ENCODE data around the gene DENND6B. TPM values are rescaled to one million over a fixed set of nuclear protein-coding genes. Genes with fewer than 3 reads are reported as not detected.

DENND6B gene
- total and polyA plus RNA-seq, 2 donors (not counting 1 experiment from before 2014, with no cell fraction given): 2.8 to 10.3 TPM

DNA sequence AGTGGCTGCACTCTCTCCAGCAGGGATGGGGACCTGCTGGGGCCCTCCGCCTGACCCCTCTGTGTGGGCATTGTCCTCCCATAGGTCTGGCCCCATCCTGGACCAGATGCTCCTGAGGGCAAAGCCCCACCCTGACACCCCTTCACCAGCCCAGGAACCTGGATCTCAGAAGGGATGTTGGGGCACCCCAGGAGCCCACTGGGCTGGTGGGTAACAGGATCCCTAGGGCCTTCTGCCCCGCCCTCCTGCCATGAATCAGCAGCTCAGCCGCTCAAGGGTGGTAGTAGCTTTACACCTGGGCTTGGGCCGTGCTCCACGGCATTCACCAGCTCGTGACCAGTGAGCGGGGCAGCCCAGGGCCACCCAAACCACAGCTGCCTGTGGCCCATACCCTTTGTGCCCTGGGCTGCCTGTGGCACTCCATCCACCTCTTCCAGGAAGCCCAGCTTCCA is 64.3 kb downstream of the DENND6B start:
- H3K27ac Mint-ChIP-seq: no peak overlapping the region
- CTCF ChIA-PET: interaction anchor here (0.7 to 3.8 kb wide), 4 partner anchors 10 to 236 kb away, joined by 3 to 22 read pairs (median 3); partner anchors contain the start of gene HDAC10
- peaks cover 0 to 31% (median 8%) of the 10 kb centered on the region in 4 experiments for H3K27me3 ChIP-seq (replicated peaks in 1 of 4; ENCODE audit: control extremely low read depth in 1 of 4, control insufficient read depth in 3 of 4, insufficient read depth in 4 of 4, low read length in 3 of 4)
- ATAC-seq (ENCODE audit: low read depth) (peak; percentile 41), DNase-seq (no peak)
- 23% methylated on average over 6 of the region's 7 CpGs for WGBS (ENCODE audit: insufficient coverage)
- H3K27me3 Mint-ChIP-seq: peaks cover 10% of the 10 kb centered on the region
- peak overlapping the region; percentile 74 for H3K4me3 Mint-ChIP-seq
- no peaks in the 10 kb centered on the region for H3K79me2 ChIP-seq (ENCODE audit: control insufficient read depth, insufficient read depth, low read length)
- peak overlapping the region; percentile 70 for H3K4me2 ChIP-seq (replicated peaks; ENCODE audit: low read depth, low read length, poor library complexity, severe bottlenecking)
- no peak overlapping the region for H3K9ac ChIP-seq (ENCODE audit: low read length)
- H3K36me3 ChIP-seq (replicated peaks in 1 of 2; ENCODE audit: control extremely low read depth in 1 of 2, control insufficient read depth in 1 of 2, extremely low read depth in 1 of 2, insufficient read depth in 2 of 2, low read length in 1 of 2): no peaks in the 10 kb centered on the region
- no peak overlapping the region for H3K4me3 ChIP-seq (ENCODE audit: control extremely low read depth in 1 of 5, extremely low read depth in 1 of 5, insufficient read depth in 1 of 5, low read depth in 2 of 5, low read length in 4 of 5)
- intact Hi-C loops (cut with micrococcal nuclease): no loop called here
- H3K9me3 ChIP-seq (ENCODE audit: control extremely low read depth in 1 of 3, control insufficient read depth in 2 of 3, insufficient read depth in 1 of 3, low read length in 2 of 3): no peaks in the 10 kb centered on the region
- peaks cover 17 to 21% of the 10 kb centered on the region in 2 donors for H3K4me1 ChIP-seq (ENCODE audit: control insufficient read depth in 2 of 2, insufficient read depth in 2 of 2, low read length in 2 of 2)
- no peaks in the 10 kb centered on the region for H3K9me3 Mint-ChIP-seq (ENCODE audit: insufficient read depth)
- no peaks in the 10 kb centered on the region for H4K20me1 ChIP-seq (ENCODE audit: control insufficient read depth, insufficient read depth, low read length, poor library complexity, severe bottlenecking)
- no peak overlapping the region for H3K27ac ChIP-seq (ENCODE audit: low read length in 2 of 2)
- TF ChIP-seq EZH2 (IDR thresholded peaks at IDR 0.05; ENCODE audit: borderline replicate concordance, insufficient read depth, low read depth, low read length, poor library complexity, severe bottlenecking): no peak
- TF ChIP-seq, protein P1, sequence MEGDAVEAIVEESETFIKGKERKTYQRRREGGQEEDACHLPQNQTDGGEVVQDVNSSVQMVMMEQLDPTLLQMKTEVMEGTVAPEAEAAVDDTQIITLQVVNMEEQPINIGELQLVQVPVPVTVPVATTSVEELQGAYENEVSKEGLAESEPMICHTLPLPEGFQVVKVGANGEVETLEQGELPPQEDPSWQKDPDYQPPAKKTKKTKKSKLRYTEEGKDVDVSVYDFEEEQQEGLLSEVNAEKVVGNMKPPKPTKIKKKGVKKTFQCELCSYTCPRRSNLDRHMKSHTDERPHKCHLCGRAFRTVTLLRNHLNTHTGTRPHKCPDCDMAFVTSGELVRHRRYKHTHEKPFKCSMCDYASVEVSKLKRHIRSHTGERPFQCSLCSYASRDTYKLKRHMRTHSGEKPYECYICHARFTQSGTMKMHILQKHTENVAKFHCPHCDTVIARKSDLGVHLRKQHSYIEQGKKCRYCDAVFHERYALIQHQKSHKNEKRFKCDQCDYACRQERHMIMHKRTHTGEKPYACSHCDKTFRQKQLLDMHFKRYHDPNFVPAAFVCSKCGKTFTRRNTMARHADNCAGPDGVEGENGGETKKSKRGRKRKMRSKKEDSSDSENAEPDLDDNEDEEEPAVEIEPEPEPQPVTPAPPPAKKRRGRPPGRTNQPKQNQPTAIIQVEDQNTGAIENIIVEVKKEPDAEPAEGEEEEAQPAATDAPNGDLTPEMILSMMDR (IDR thresholded peaks at IDR 0.05): no peak
- peaks cover 13% of the 10 kb centered on the region for H3K4me1 Mint-ChIP-seq
- no peak overlapping the region for H2AFZ ChIP-seq (ENCODE audit: insufficient read depth, low read depth, low read length, poor library complexity, severe bottlenecking)
- POLR2A ChIA-PET: no interaction called here

DNA sequence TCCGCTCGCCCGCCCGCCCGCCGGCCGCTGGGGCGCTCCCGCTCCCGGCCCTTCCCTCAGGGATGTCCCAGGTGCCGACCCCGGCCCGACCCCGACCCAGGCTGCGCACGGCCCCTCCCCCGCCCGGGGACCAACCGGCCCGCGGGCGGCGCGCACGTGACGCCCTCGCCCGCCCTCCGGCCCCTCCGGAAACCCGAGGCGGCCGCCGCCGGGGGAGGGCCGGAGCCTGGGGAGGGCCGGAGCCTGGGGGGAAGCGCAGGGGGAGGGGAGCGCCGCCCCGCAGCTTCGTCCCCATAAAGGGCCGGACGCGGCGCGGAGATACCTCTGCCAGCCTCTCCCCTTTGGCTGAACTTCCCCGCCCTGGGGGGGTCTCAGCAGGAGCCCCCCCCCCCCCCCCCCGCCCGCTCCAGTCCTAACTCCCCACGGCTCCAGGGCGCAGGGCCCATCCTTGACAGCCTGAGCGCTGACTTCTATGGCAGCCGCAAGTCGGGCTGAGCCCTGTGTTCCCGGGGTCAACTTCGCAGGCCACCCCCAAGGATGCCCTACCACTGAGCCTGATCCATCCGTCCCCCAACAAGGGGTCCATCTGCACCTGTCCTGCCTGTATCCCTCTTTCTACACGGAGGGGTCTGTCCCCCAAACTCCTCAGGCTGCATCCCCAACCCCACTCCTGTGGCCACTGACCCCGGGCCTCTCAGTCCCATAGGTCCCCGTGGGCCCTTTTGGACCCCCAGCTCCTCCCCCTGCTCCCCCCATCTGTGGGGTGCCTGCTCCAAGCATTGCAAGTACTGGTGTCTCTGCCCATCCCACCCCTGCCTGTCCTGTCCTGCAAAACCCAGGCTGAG is 65.0 kb downstream of the DENND6B start, which contains the start of gene MAPK12:
TSS of gene MAPK12 (minus strand) at position 69 of the 845 bp plus-strand sequence. CDS start 174 bp downstream, outside the sequence.
- Histone ChIP-seq H3K36me3 (replicated peaks in 1 of 2; ENCODE audit: control extremely low read depth in 1 of 2, control insufficient read depth in 1 of 2, extremely low read depth in 1 of 2, insufficient read depth in 2 of 2, low read length in 1 of 2) (no peaks in the 10 kb centered on the region), H3K4me1 (ENCODE audit: control insufficient read depth in 2 of 2, insufficient read depth in 2 of 2, low read length in 2 of 2) (peaks cover 17 to 21% of the 10 kb centered on the region in 2 donors), H3K27ac (ENCODE audit: low read length in 2 of 2) (no peak within 1 kb of the TSS), H3K4me2 (replicated peaks; ENCODE audit: low read depth, low read length, poor library complexity, severe bottlenecking) (peak within 1 kb of the TSS; percentile 70), H3K79me2 (ENCODE audit: control insufficient read depth, insufficient read depth, low read length) (no peaks in the 10 kb centered on the region), H3K9ac (ENCODE audit: low read length) (no peak within 1 kb of the TSS), H3K4me3 (ENCODE audit: control extremely low read depth in 1 of 5, extremely low read depth in 1 of 5, insufficient read depth in 1 of 5, low read depth in 2 of 5, low read length in 4 of 5) (peak within 1 kb of the TSS in 3 of 5 experiments; percentile 5 to 36 (median 33)), H3K9me3 (ENCODE audit: control extremely low read depth in 1 of 3, control insufficient read depth in 2 of 3, insufficient read depth in 1 of 3, low read length in 2 of 3) (no peaks in the 10 kb centered on the region), H4K20me1 (ENCODE audit: control insufficient read depth, insufficient read depth, low read length, poor library complexity, severe bottlenecking) (no peaks in the 10 kb centered on the region), H2AFZ (ENCODE audit: insufficient read depth, low read depth, low read length, poor library complexity, severe bottlenecking) (no peak within 1 kb of the TSS), H3K27me3 (replicated peaks in 1 of 4; ENCODE audit: control extremely low read depth in 1 of 4, control insufficient read depth in 3 of 4, insufficient read depth in 4 of 4, low read length in 3 of 4) (peaks cover 0 to 31% (median 8%) of the 10 kb centered on the region in 4 experiments)
- DNase-seq: no peak
- peak within 1 kb of the TSS; percentile 74 for H3K4me3 Mint-ChIP-seq
- no peak for TF ChIP-seq EZH2 (IDR thresholded peaks at IDR 0.05; ENCODE audit: borderline replicate concordance, insufficient read depth, low read depth, low read length, poor library complexity, severe bottlenecking)
- TF ChIP-seq, protein P1 (IDR thresholded peaks at IDR 0.05): no peak
- ATAC-seq (ENCODE audit: low read depth): peak; percentile 22
- CTCF ChIA-PET: interaction anchor here (0.7 to 3.8 kb wide), 3 partner anchors 10 to 24 kb away, joined by 3 to 22 read pairs (median 3); partner anchors contain the start of gene HDAC10
- no peaks in the 10 kb centered on the region for H3K9me3 Mint-ChIP-seq (ENCODE audit: insufficient read depth)
- H3K27ac Mint-ChIP-seq: no peak within 1 kb of the TSS
- WGBS (ENCODE audit: insufficient coverage): 2% methylated on average over 57 of the region's 61 CpGs
- H3K27me3 Mint-ChIP-seq: peaks cover 10% of the 10 kb centered on the region
- intact Hi-C loops (cut with micrococcal nuclease): no loop called here
- peaks cover 13% of the 10 kb centered on the region for H3K4me1 Mint-ChIP-seq
- POLR2A ChIA-PET: no interaction called here
